BJ (cell line): ENCODE measurements around the gene SLC4A4. TPM values are rescaled to one million over a fixed set of nuclear protein-coding genes. Genes with fewer than 3 reads are reported as not detected.

Experiments used
- CTCF ChIA-PET: fragments of 350-600 bp; formaldehyde crosslinking; extraction: SDS; loops from one replicate; lab custom pipeline; 2021; ENCODE audit warnings: antibody characterized with exemption, inconsistent platforms; lab: Yijun Ruan, JAX
- POLR2A ChIA-PET: fragments of 300-600 bp; sonication (Branson Sonifier 250); formaldehyde crosslinking; extraction: SDS; loops from one replicate; lab custom pipeline; 2021; ENCODE audit warnings: antibody characterized with exemption; lab: Charles Lee
- DNase-seq: peaks from one replicate; pipeline ENCODE4 v3.0.0-alpha.2; 2011; ENCODE audit warnings: low read depth
- H3K27me3 ChIP-seq: 2 replicates; pipeline ENCODE4 v1.6.0; 2011; ENCODE audit warnings: low read length; ENCODE audit not compliant: control insufficient read depth, insufficient read depth
- H3K36me3 ChIP-seq: 2 replicates; pipeline ENCODE4 v1.5.1; 2011; ENCODE audit warnings: low read length; ENCODE audit not compliant: control insufficient read depth, insufficient read depth
- H3K4me3 ChIP-seq: 2 replicates; pipeline ENCODE4 v1.5.1; 2011; ENCODE audit warnings: low read depth, mild to moderate bottlenecking, control low read depth, low read length
- CTCF ChIP-seq: IDR thresholded peaks from 2 replicates; pipeline ENCODE4 v1.5.1; 2011; ENCODE audit warnings: low read depth, mild to moderate bottlenecking, control low read depth, inconsistent platforms, low read length, moderate library complexity; ENCODE audit not compliant: insufficient read depth
- polyA plus RNA-seq: library from polyadenylated mRNA; depleted of rRNA; stranded (reverse); fragments of >200 nt; gene quantifications from 2 replicates; pipeline ENCODE4 v1.2.3, GENCODE V29; 2011

Gene SLC4A4
- polyA plus RNA-seq, 1 experiment: 1.9 TPM

GRCh38 chr4:71303850-71304249 lies 35.0 kb upstream of the SLC4A4 start:
- Histone ChIP-seq H3K4me3 (no peak overlapping the region), H3K36me3 (no peaks in the 10 kb centered on the region), H3K27me3 (no peaks in the 10 kb centered on the region)
- no peak for TF ChIP-seq CTCF
- ChIA-PET POLR2A (no interaction called here), CTCF (no interaction called here)
- no peak for DNase-seq

- Histone ChIP-seq H3K4me3 (no peak overlapping the region), H3K36me3 (no peaks in the 10 kb centered on the region), H3K27me3 (no peaks in the 10 kb centered on the region)
- TF ChIP-seq CTCF: no peak
- CTCF ChIA-PET: no interaction called here
- DNase-seq: no peak
- POLR2A ChIA-PET: no interaction called here
These were observed 34.5 kb upstream of the SLC4A4 start for GRCh38 chr4:71304289-71304850.

- POLR2A ChIA-PET: no interaction called here
- DNase-seq: no peak
- no peak for TF ChIP-seq CTCF
These were observed 31.1 kb upstream of the SLC4A4 start for GRCh38 chr4:71307729-71308128.

DNA sequence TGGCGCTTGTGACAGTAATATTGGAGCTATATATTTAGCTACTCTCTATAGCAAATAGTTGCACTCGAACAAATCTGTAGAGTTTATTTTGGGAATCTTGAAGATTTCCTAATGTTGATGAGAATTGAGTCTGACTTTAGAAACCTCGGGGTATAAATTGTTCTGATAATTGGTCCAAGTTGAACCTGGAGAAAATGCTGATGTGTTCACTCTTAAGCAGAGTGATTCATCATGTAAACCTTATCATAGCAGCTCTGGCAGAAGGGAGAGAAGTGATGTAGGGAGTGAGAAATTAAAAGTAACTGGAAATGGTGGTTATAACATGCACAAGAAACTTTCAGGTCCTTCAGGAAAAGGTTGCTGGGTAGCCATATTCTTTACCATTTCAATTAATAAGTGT lies 16.4 kb upstream of the SLC4A4 start:
- CTCF ChIA-PET: no interaction called here
- POLR2A ChIA-PET: no interaction called here
- TF ChIP-seq CTCF: no peak
- H3K4me3 ChIP-seq: no peak overlapping the region
- H3K27me3 ChIP-seq: no peaks in the 10 kb centered on the region
- DNase-seq: no peak
- H3K36me3 ChIP-seq: no peaks in the 10 kb centered on the region

More at GRCh38 chr4:71307729-71308128, 31.1 kb upstream of the SLC4A4 start:
- H3K36me3 ChIP-seq: no peaks in the 10 kb centered on the region
- H3K27me3 ChIP-seq: no peaks in the 10 kb centered on the region
- CTCF ChIA-PET: no interaction called here
- no peak overlapping the region for H3K4me3 ChIP-seq

DNA sequence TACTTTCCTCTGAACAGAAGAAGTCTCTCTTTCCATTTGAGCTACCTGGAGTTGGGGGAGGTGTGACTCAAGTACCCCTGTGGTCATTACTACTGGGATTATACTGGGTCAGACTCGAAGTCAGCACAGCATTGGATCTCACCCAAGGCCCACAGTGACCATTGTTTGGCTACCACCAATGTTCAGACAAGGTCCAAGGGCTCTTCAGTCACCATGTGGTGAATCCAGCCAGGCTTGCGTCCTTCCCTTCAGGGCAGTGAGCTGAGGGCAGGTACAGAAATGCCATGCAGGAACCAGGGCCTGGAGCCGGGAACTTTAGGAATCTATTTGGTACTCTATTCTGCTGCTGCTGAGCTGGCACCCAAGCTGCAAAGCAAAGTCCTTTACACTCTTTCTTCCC lies 5.5 kb upstream of the SLC4A4 start:
- no peaks in the 10 kb centered on the region for H3K27me3 ChIP-seq
- H3K4me3 ChIP-seq: no peak overlapping the region
- no peaks in the 10 kb centered on the region for H3K36me3 ChIP-seq
- TF ChIP-seq CTCF: no peak
- POLR2A ChIA-PET: no interaction called here
- CTCF ChIA-PET: no interaction called here
- DNase-seq: no peak
